RWPE2 (cell line): Measurements from ENCODE around the gene UBE3B.

ENCODE experiments used
- ATAC-seq: fragments of 200-7000 bp; cut with Tn5 transposase; 3 replicates; pipeline ENCODE4 v1.9.1; 2021; ENCODE audit warnings: low read depth
- DNase-seq: peaks from one replicate; pipeline ENCODE4 v3.0.0-alpha.2; 2020; ENCODE audit warnings: low spot score
- H3K27ac ChIP-seq: fragments of 450-650 bp; 2 replicates; pipeline ENCODE4 v1.5.1; 2017; ENCODE audit warnings: mild to moderate bottlenecking; ENCODE audit not compliant: poor library complexity, severe bottlenecking
- H3K27me3 ChIP-seq: fragments of 250-450 bp; sonication (Bioruptor Pico); 2 replicates; pipeline ENCODE4 v1.5.1; 2021; ENCODE audit warnings: mild to moderate bottlenecking, moderate library complexity; ENCODE audit not compliant: insufficient read depth, poor library complexity, severe bottlenecking
- H3K36me3 ChIP-seq: fragments of 250-450 bp; sonication (Bioruptor Pico); 2 replicates; pipeline ENCODE4 v1.5.1; 2020; ENCODE audit warnings: low read depth, mild to moderate bottlenecking, moderate library complexity
- H3K4me1 ChIP-seq: fragments of 250-450 bp; sonication (Bioruptor Pico); 2 replicates; pipeline ENCODE4 v1.5.1; 2021; ENCODE audit warnings: mild to moderate bottlenecking, moderate library complexity; ENCODE audit not compliant: insufficient read depth, poor library complexity, severe bottlenecking
- H3K4me3 ChIP-seq: fragments of 250-450 bp; sonication (Bioruptor Pico); 2 replicates; pipeline ENCODE4 v1.5.1; 2021; ENCODE audit warnings: mild to moderate bottlenecking, moderate library complexity; ENCODE audit not compliant: severe bottlenecking
- H3K9me3 ChIP-seq: fragments of 250-450 bp; sonication (Bioruptor Pico); 2 replicates; pipeline ENCODE4 v1.5.1; 2021; ENCODE audit warnings: mild to moderate bottlenecking, moderate library complexity; ENCODE audit not compliant: severe bottlenecking
- CTCF ChIP-seq: fragments of 450-650 bp; IDR thresholded peaks from one replicate; pipeline ENCODE4 v1.5.1; 2017; ENCODE audit warnings: mild to moderate bottlenecking, moderate library complexity; ENCODE audit not compliant: poor library complexity, severe bottlenecking

The UBE3B gene

GRCh38 chr12:109489955-109490565 lies 12.6 kb downstream of the UBE3B start:
- H3K36me3 ChIP-seq = peaks cover 62% of the 10 kb centered on the region

GRCh38 chr12:109491671-109492070 lies 14.2 kb downstream of the UBE3B start:
- no peak for DNase-seq
- Histone ChIP-seq H3K36me3 (peaks cover 52% of the 10 kb centered on the region), H3K4me1 (no peaks in the 10 kb centered on the region)

More at GRCh38 chr12:109489955-109490565, 12.6 kb downstream of the UBE3B start:
- Histone ChIP-seq H3K4me1 (no peaks in the 10 kb centered on the region), H3K27me3 (no peaks in the 10 kb centered on the region), H3K27ac (no peak overlapping the region), H3K9me3 (no peaks in the 10 kb centered on the region), H3K4me3 (no peak overlapping the region)
- no peak for TF ChIP-seq CTCF
- DNase-seq (no peak), ATAC-seq (no peak)

GRCh38 chr12:109492371-109492770 lies 14.9 kb downstream of the UBE3B start:
- Histone ChIP-seq H3K36me3 (peaks cover 45% of the 10 kb centered on the region), H3K9me3 (no peaks in the 10 kb centered on the region), H3K27me3 (no peaks in the 10 kb centered on the region), H3K4me3 (no peak overlapping the region), H3K4me1 (peaks cover 6% of the 10 kb centered on the region), H3K27ac (no peak overlapping the region)
- DNase-seq (no peak), ATAC-seq (no peak)
- TF ChIP-seq CTCF = no peak

More at GRCh38 chr12:109491671-109492070, 14.2 kb downstream of the UBE3B start:
- Histone ChIP-seq H3K9me3 (no peaks in the 10 kb centered on the region), H3K27me3 (no peaks in the 10 kb centered on the region), H3K4me3 (no peak overlapping the region), H3K27ac (no peak overlapping the region)
- TF ChIP-seq CTCF = no peak
- ATAC-seq = no peak

- H3K27me3 ChIP-seq = no peaks in the 10 kb centered on the region
- no peak for TF ChIP-seq CTCF
- no peaks in the 10 kb centered on the region for H3K9me3 ChIP-seq
- H3K36me3 ChIP-seq = peaks cover 41% of the 10 kb centered on the region
- no peak for ATAC-seq
- H3K27ac ChIP-seq = no peak overlapping the region
- DNase-seq = no peak
- peaks cover 9% of the 10 kb centered on the region for H3K4me1 ChIP-seq
- H3K4me3 ChIP-seq = no peak overlapping the region
These were observed 15.7 kb downstream of the UBE3B start for GRCh38 chr12:109493090-109493489.

- no peaks in the 10 kb centered on the region for H3K27me3 ChIP-seq
- H3K4me3 ChIP-seq = no peak overlapping the region
- no peak overlapping the region for H3K27ac ChIP-seq
- TF ChIP-seq CTCF = no peak
- H3K4me1 ChIP-seq = peaks cover 9% of the 10 kb centered on the region
- DNase-seq (no peak), ATAC-seq (no peak)
- peaks cover 41% of the 10 kb centered on the region for H3K36me3 ChIP-seq
- no peaks in the 10 kb centered on the region for H3K9me3 ChIP-seq
These were observed 16.5 kb downstream of the UBE3B start for GRCh38 chr12:109493938-109494337.
